CD14-positive monocyte (primary cell): ENCODE measurements around the gene SRSF4. TPM values are rescaled to one million over a fixed set of nuclear protein-coding genes. Genes with fewer than 3 reads are reported as not detected.

Experiments
- DNase-seq, 3 donors: peaks; one replicate each; pipeline ENCODE4 v3.0.0-alpha.2; 2011 to 2022
- H2AFZ ChIP-seq: 2 replicates; pipeline ENCODE4 v1.6.0; 2012; ENCODE audit warnings: mild to moderate bottlenecking, low read depth, low read length, inconsistent platforms; ENCODE audit not compliant: insufficient read depth, poor library complexity, severe bottlenecking
- H3K27ac ChIP-seq, 2 donors: 1 replicate in 1 of 2; 2 replicates in 1 of 2; pipeline ENCODE4 v1.5.1; 2012 to 2013; ENCODE audit warnings: low read length in 2 of 2, control low read depth in 1 of 2, inconsistent platforms in 1 of 2, low read depth in 1 of 2, mild to moderate bottlenecking in 1 of 2
- H3K27me3 ChIP-seq, 2 donors: one replicate each; pipeline versions ENCODE4 v1.6.0 to v1.6.1; 2011 to 2013; ENCODE audit warnings: low read length in 2 of 2; ENCODE audit not compliant: control insufficient read depth in 2 of 2, insufficient read depth in 2 of 2
- H3K36me3 ChIP-seq, 2 donors: replicated peaks in 1 of 2; 1 replicate in 1 of 2; 2 replicates in 1 of 2; pipeline versions ENCODE4 v1.5.1 to v1.6.1; 2012 to 2013; ENCODE audit warnings: low read length in 2 of 2, control low read depth in 1 of 2, inconsistent platforms in 1 of 2, mild to moderate bottlenecking in 1 of 2; ENCODE audit not compliant: insufficient read depth in 2 of 2, control insufficient read depth in 1 of 2
- H3K4me1 ChIP-seq, 2 donors: 1 replicate in 1 of 2; 2 replicates in 1 of 2; pipeline versions ENCODE4 v1.5.1 to v1.6.1; 2012 to 2013; ENCODE audit warnings: low read length in 2 of 2, control low read depth in 1 of 2, inconsistent platforms in 1 of 2, mild to moderate bottlenecking in 1 of 2, moderate library complexity in 1 of 2; ENCODE audit not compliant: insufficient read depth in 2 of 2, control insufficient read depth in 1 of 2
- H3K4me2 ChIP-seq: replicated peaks from 2 replicates; pipeline ENCODE3; 2012; ENCODE audit warnings: low read length, moderate library complexity, mild to moderate bottlenecking; ENCODE audit not compliant: poor library complexity, severe bottlenecking; ENCODE audit errors: extremely low read depth
- H3K4me3 ChIP-seq, 3 experiments: fragments of 200-600 bp in 1 of 3; sonication (generic) in 1 of 3; replicated peaks in 1 of 3; 1 replicate in 2 of 3; 2 replicates in 1 of 3; pipeline ENCODE4 v1.5.1; 2011 to 2013; ENCODE audit warnings: low read length in 3 of 3, mild to moderate bottlenecking in 3 of 3, control low read depth in 2 of 3, low read depth in 2 of 3, inconsistent platforms in 1 of 3, moderate library complexity in 1 of 3
- H3K79me2 ChIP-seq: 2 replicates; pipeline ENCODE4 v1.6.0; 2012; ENCODE audit warnings: mild to moderate bottlenecking, control low read depth, inconsistent platforms, low read length, moderate library complexity; ENCODE audit not compliant: insufficient read depth
- H3K9ac ChIP-seq: 2 replicates; pipeline ENCODE4 v1.6.0; 2017; ENCODE audit warnings: low read length, mild to moderate bottlenecking; ENCODE audit not compliant: insufficient read depth, poor library complexity, severe bottlenecking
- H3K9me3 ChIP-seq, 2 donors: replicated peaks in 1 of 2; 1 replicate in 1 of 2; 2 replicates in 1 of 2; pipeline versions ENCODE4 v1.5.1 to v1.6.1; 2012 to 2013; ENCODE audit warnings: low read length in 2 of 2, control low read depth in 1 of 2; ENCODE audit not compliant: control insufficient read depth in 1 of 2, insufficient read depth in 1 of 2
- H4K20me1 ChIP-seq: 2 replicates; pipeline ENCODE4 v1.6.0; 2012; ENCODE audit warnings: mild to moderate bottlenecking, low read length, control low read depth, moderate library complexity; ENCODE audit not compliant: insufficient read depth
- H3K27ac Mint-ChIP-seq, 7 donors: one replicate each; pipeline ENCODE4 v1.8.0; 2020; ENCODE audit warnings: mild to moderate bottlenecking in 7 of 7, mixed read lengths in 7 of 7, moderate library complexity in 6 of 7, inconsistent platforms in 2 of 7
- H3K27me3 Mint-ChIP-seq, 3 donors: one replicate each; pipeline ENCODE4 v1.8.0; 2021 to 2022; ENCODE audit warnings: low read depth in 3 of 3, mild to moderate bottlenecking in 3 of 3, mixed read lengths in 3 of 3, moderate library complexity in 3 of 3, inconsistent platforms in 1 of 3
- H3K36me3 Mint-ChIP-seq, 2 donors: one replicate each; pipeline ENCODE4 v1.8.0; 2020; ENCODE audit warnings: mixed read lengths in 2 of 2, inconsistent platforms in 1 of 2, mild to moderate bottlenecking in 1 of 2
- H3K4me1 Mint-ChIP-seq: one replicate; pipeline ENCODE4 v1.8.0; 2020; ENCODE audit warnings: mild to moderate bottlenecking, mixed read lengths
- H3K4me3 Mint-ChIP-seq, 2 donors: one replicate each; pipeline ENCODE4 v1.8.0; 2020; ENCODE audit warnings: mild to moderate bottlenecking in 2 of 2, mixed read lengths in 2 of 2, moderate library complexity in 1 of 2
- H3K9me3 Mint-ChIP-seq, 7 donors: one replicate each; pipeline ENCODE4 v1.8.0; 2020 to 2022; ENCODE audit warnings: mixed read lengths in 7 of 7, mild to moderate bottlenecking in 6 of 7, moderate library complexity in 6 of 7, inconsistent platforms in 2 of 7
- CTCF ChIP-seq: fragments of 200-600 bp; IDR thresholded peaks from one replicate; pipeline ENCODE4 v1.8.0; 2022; ENCODE audit warnings: antibody characterized with exemption, mild to moderate bottlenecking
- WGBS: methylation state at CpG from one replicate; pipeline ENCODE4 v1.1.5; 2013; ENCODE audit warnings: missing lambda C conversion rate; ENCODE audit not compliant: insufficient coverage; 5-methylcytosine and 5-hydroxymethylcytosine counted together
- intact Hi-C, 2 donors: fragments of 100-400 bp; cut with micrococcal nuclease; formaldehyde crosslinking; loops; one replicate each; pipeline versions ENCODE4 v1.15.0 to v1.15.1; 2023
- polyA plus RNA-seq, 3 donors: library from polyadenylated mRNA; depleted of rRNA in 1 of 3; unstranded in 2 of 3; stranded (reverse) in 1 of 3; fragments of 300-500 nt in 2 of 3; fragments of >200 nt in 1 of 3; fragmentation: Illumina TruSeq in 2 of 3; gene quantifications; 1 replicate in 2 of 3; 2 replicates in 1 of 3; pipeline ENCODE4 v1.2.3, GENCODE V29; 2012 to 2021

The SRSF4 gene
- polyA plus RNA-seq, 3 donors: 38.4 to 66.8 (median 55.5) TPM

- no peak overlapping the region for H3K27ac ChIP-seq
- H3K36me3 Mint-ChIP-seq: peaks cover 37 to 40% of the 10 kb centered on the region in 2 donors
- H3K9ac ChIP-seq: no peak overlapping the region
- WGBS: 4% methylated on average over 58 of the region's 59 CpGs
- H3K9me3 Mint-ChIP-seq: peaks cover 0 to 15% (median 3%) of the 10 kb centered on the region in 7 donors
- peak overlapping the region in 1 of 2 donors; percentile 48 for H3K4me3 Mint-ChIP-seq
- peaks cover 10% of the 10 kb centered on the region for H3K4me1 Mint-ChIP-seq
- TF ChIP-seq CTCF: peak; percentile 40
- peaks cover 19 to 27% of the 10 kb centered on the region in 2 donors for H3K36me3 ChIP-seq
- H3K4me1 ChIP-seq: peaks cover 20 to 35% of the 10 kb centered on the region in 2 donors
- H3K27ac Mint-ChIP-seq: no peak overlapping the region
- H3K27me3 Mint-ChIP-seq: peaks cover 43 to 65% (median 53%) of the 10 kb centered on the region in 3 donors
- H3K79me2 ChIP-seq: no peaks in the 10 kb centered on the region
- H3K27me3 ChIP-seq: peaks cover 32 to 51% of the 10 kb centered on the region in 2 donors
- H4K20me1 ChIP-seq: peaks cover 6% of the 10 kb centered on the region
- no peak for DNase-seq
- H3K4me2 ChIP-seq: peak overlapping the region; percentile 46
- H3K4me3 ChIP-seq: no peak overlapping the region
- peaks cover 0 to 12% of the 10 kb centered on the region in 2 donors for H3K9me3 ChIP-seq
- intact Hi-C loops: no loop called here
- H2AFZ ChIP-seq: no peak overlapping the region
Measured at GRCh38 chr1:29121516-29121935, 60.2 kb downstream of the SRSF4 start.

GRCh38 chr1:29120947-29121485, 60.7 kb downstream of the SRSF4 start:
- Histone ChIP-seq H3K9ac (no peak overlapping the region), H3K79me2 (no peaks in the 10 kb centered on the region), H3K36me3 (peaks cover 19 to 32% of the 10 kb centered on the region in 2 donors), H3K9me3 (peaks cover 0 to 12% of the 10 kb centered on the region in 2 donors), H4K20me1 (peaks cover 6% of the 10 kb centered on the region), H3K27me3 (peaks cover 30 to 49% of the 10 kb centered on the region in 2 donors), H3K4me2 (no peak overlapping the region), H3K4me1 (peaks cover 20 to 35% of the 10 kb centered on the region in 2 donors), H3K27ac (no peak overlapping the region), H2AFZ (no peak overlapping the region), H3K4me3 (no peak overlapping the region)
- H3K27me3 Mint-ChIP-seq: peaks cover 39 to 60% (median 48%) of the 10 kb centered on the region in 3 donors
- DNase-seq: peak; percentile 21 to 49 (median 30)
- WGBS: 35% methylated on average over 42 of the region's 42 CpGs
- H3K4me3 Mint-ChIP-seq: peak overlapping the region in 1 of 2 donors; percentile 78
- intact Hi-C loops: no loop called here
- peaks cover 42 to 45% of the 10 kb centered on the region in 2 donors for H3K36me3 Mint-ChIP-seq
- peaks cover 0 to 15% (median 4%) of the 10 kb centered on the region in 7 donors for H3K9me3 Mint-ChIP-seq
- TF ChIP-seq CTCF: peak; percentile 71
- H3K27ac Mint-ChIP-seq: no peak overlapping the region
- H3K4me1 Mint-ChIP-seq: peaks cover 10% of the 10 kb centered on the region
